HG03378 (cell line): Measurements from ENCODE around the gene KBTBD4.
A peak's percentile ranks its signal among the peaks of the same experiment; 100 is the strongest.
"Not testable (repeated sequence)": the region's sequence is repeated elsewhere in the genome, so short reads cannot be mapped to it uniquely, and the experiment has no call there.

Experiments used
- ATAC-seq: cut with Tn5 transposase; IDR thresholded peaks from one replicate; pipeline ENCODE4 v1.9.1; 2021; ENCODE audit warnings: mild to moderate bottlenecking, moderate library complexity; ENCODE audit not compliant: unreplicated experiment

Gene KBTBD4

DNA sequence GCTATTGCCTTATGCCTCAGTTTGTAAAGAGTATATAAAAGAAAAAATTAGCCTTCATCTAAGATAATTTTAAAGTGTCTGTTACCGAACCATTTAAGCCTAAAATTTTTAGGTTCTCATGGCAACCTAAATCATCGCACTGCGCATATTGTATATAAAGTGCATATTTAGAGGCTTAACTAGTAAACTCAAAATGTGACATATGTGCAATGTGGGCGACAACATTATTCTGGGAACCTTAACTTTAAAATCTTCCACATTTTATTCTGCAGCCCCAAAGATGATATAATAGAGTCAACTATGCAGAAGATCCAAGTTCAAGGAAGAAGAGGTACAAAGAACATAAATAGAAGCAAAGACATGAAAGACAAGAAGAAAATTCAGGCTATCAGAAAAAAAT lies 48.8 kb downstream of the KBTBD4 start:
- no peak for ATAC-seq

DNA sequence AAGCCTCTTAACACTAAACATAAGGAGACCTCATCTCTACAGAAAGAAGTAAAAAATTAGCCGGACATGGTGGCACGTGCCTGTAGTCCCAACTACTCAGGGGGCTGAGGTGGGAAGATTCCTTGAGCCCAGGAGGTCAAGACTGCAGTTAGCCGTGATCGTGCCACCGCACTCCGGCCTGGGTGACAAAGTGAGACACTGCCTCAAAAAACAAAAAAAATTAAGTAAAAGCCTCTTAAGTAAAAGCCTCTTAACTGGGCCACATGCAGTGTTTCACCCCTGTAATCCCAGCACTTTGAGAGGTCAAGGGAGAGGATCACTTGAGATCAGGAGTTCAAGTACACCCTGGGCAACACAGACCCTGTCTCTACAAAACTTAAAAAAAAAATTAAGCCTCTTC lies 51.6 kb downstream of the KBTBD4 start:
- no peak for ATAC-seq

DNA sequence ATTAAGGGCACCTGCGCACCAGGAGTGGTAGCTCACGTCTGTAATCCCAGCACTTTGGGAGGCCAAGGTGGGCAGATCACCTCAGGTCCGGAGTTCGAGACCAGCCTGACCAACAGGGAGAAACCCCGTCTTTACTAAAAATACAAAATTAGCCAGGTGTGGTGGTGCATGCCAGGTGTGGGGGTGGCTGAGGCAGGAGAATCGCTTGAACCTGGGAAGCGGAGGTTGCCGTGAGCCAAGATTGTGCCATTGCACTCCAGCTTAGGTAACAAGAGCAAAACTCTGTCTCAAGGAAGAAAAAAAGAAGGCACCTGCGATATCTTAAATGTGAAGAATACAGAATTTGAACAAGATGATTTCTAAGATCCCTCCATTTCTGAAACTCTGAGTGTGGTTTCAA lies 52.7 kb downstream of the KBTBD4 start:
- ATAC-seq = not testable (repeated sequence)

DNA sequence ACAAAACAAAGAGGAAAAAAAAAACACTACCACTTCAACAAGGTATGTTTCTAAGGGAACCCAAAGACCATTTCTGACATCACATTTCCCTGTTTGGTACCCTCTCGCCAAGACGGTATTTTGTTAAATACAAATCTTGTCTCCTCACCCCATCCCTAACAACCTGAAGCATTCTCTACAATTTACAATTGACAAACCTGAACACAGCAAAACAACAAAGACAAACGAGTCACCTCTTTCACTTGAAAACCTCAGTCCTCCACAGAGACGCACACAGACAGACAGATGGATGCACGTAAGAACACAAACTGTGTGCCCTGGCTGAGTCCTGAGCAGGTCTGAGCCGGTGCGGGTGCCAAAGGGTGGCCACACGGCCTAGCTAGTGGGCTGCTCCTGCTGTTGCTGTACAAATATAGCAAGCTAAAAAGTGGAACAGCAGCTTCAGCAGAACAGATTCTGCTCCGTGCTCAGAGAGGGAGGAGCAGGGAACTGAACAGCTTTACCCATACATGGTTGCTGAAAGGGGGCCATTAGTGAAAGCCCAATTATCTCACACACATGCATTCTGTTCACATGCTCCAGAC lies 54.4 kb downstream of the KBTBD4 start:
- no peak for ATAC-seq

DNA sequence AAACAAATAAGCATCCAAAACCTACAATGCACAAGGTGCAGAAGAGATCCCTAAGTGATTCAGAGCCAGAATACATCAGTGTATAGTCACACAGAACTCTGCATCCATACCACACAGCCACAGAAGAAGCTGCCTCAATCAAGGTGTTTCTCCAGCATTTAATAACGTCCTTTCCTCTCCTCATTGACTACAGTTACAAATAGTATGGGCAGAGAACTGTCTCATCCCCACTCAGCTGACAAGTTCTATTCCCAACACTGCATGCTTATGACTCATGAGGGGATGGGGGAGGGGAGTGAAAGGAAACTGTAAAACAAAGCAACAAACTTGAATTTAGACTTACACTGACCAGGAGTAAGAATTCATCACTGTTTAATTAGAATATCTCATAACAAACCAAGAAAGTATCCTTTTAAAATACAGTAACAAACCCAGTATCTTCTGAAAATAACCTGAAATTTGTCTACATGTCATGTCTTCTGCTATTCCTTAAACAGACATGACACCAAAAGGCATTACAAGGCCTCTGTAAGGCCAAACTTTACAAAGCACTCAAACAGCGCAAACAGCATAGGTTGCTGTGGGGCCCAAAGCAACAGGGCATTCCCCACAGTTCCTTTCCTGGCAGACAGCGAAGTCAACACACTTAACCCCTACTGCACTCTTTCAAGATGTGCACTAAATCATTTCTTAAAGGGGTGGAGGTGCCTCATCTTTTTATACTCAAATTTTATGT lies 55.1 kb downstream of the KBTBD4 start:
- peak; percentile 49 for ATAC-seq
